Memory B cell (primary cell): ENCODE measurements around the gene FZD4.
"Not testable (repeated sequence)": the region's sequence is repeated elsewhere in the genome, so short reads cannot be mapped to it uniquely, and the experiment has no call there.

Experiments
- ATAC-seq: fragments of 150-1000 bp; cut with Tn5 transposase; 2 replicates; pipeline ENCODE4 v1.10.0; 2021; ENCODE audit warnings: low read depth, mild to moderate bottlenecking, moderate library complexity
- DNase-seq, 2 donors: peaks; one replicate each; pipeline ENCODE4 v3.0.0; 2022; ENCODE audit warnings: low spot score in 2 of 2
- H3K27ac Mint-ChIP-seq: one replicate; pipeline ENCODE4 v1.8.0; 2022; ENCODE audit warnings: mild to moderate bottlenecking, moderate library complexity, mixed read lengths
- H3K27me3 Mint-ChIP-seq: one replicate; pipeline ENCODE4 v1.8.0; 2022; ENCODE audit warnings: mixed read lengths
- H3K36me3 Mint-ChIP-seq: one replicate; pipeline ENCODE4 v1.8.0; 2022; ENCODE audit warnings: mild to moderate bottlenecking, mixed read lengths
- H3K4me1 Mint-ChIP-seq: one replicate; pipeline ENCODE4 v1.8.0; 2022; ENCODE audit warnings: mixed read lengths
- H3K4me3 Mint-ChIP-seq: one replicate; pipeline ENCODE4 v1.8.0; 2022; ENCODE audit warnings: mild to moderate bottlenecking, moderate library complexity, mixed read lengths
- H3K9me3 Mint-ChIP-seq: one replicate; pipeline ENCODE4 v1.8.0; 2022; ENCODE audit warnings: mixed read lengths

Gene FZD4

GRCh38 chr11:86952221-86952875, 2.8 kb downstream of the FZD4 start:
- Mint-ChIP-seq H3K4me1 (peaks cover 13% of the 10 kb centered on the region), H3K9me3 (no peaks in the 10 kb centered on the region), H3K27me3 (peaks cover 17% of the 10 kb centered on the region)

GRCh38 chr11:86951706-86952105, 3.5 kb downstream of the FZD4 start:
- H3K27me3 Mint-ChIP-seq = peaks cover 17% of the 10 kb centered on the region
- no peak for ATAC-seq
- DNase-seq = no peak
- H3K9me3 Mint-ChIP-seq = no peaks in the 10 kb centered on the region
- no peaks in the 10 kb centered on the region for H3K36me3 Mint-ChIP-seq
- peaks cover 13% of the 10 kb centered on the region for H3K4me1 Mint-ChIP-seq
- H3K4me3 Mint-ChIP-seq = no peak overlapping the region
- H3K27ac Mint-ChIP-seq = no peak overlapping the region

More at GRCh38 chr11:86952221-86952875, 2.8 kb downstream of the FZD4 start:
- ATAC-seq = no peak
- no peaks in the 10 kb centered on the region for H3K36me3 Mint-ChIP-seq
- H3K27ac Mint-ChIP-seq = no peak overlapping the region
- H3K4me3 Mint-ChIP-seq = no peak overlapping the region
- DNase-seq = no peak

- Mint-ChIP-seq H3K36me3 (no peaks in the 10 kb centered on the region), H3K27ac (no peak overlapping the region), H3K4me1 (peaks cover 7% of the 10 kb centered on the region), H3K4me3 (no peak overlapping the region), H3K9me3 (no peaks in the 10 kb centered on the region), H3K27me3 (peaks cover 15% of the 10 kb centered on the region)
- ATAC-seq (no peak), DNase-seq (no peak)
Observed at GRCh38 chr11:86950661-86950995, 4.6 kb downstream of the FZD4 start.

- no peak for DNase-seq
- Mint-ChIP-seq H3K4me1 (peaks cover 5% of the 10 kb centered on the region), H3K27me3 (peaks cover 13% of the 10 kb centered on the region)
Observed at GRCh38 chr11:86949995-86950660, 5.1 kb downstream of the FZD4 start.

GRCh38 chr11:86948733-86949132, 6.5 kb downstream of the FZD4 start:
- Mint-ChIP-seq H3K4me3 (no peak overlapping the region), H3K27ac (no peak overlapping the region), H3K36me3 (no peaks in the 10 kb centered on the region), H3K4me1 (no peaks in the 10 kb centered on the region), H3K9me3 (no peaks in the 10 kb centered on the region), H3K27me3 (peaks cover 8% of the 10 kb centered on the region)
- ATAC-seq (no peak), DNase-seq (no peak)

More at GRCh38 chr11:86949995-86950660, 5.1 kb downstream of the FZD4 start:
- Mint-ChIP-seq H3K27ac (no peak overlapping the region), H3K4me3 (no peak overlapping the region), H3K36me3 (no peaks in the 10 kb centered on the region), H3K9me3 (no peaks in the 10 kb centered on the region)
- ATAC-seq = no peak

- Mint-ChIP-seq H3K4me1 (no peaks in the 10 kb centered on the region), H3K27ac (no peak overlapping the region), H3K4me3 (no peak overlapping the region), H3K36me3 (no peaks in the 10 kb centered on the region), H3K27me3 (peaks cover 8% of the 10 kb centered on the region), H3K9me3 (no peaks in the 10 kb centered on the region)
- DNase-seq (no peak), ATAC-seq (no peak)
Observed at GRCh38 chr11:86947541-86947940, 7.7 kb downstream of the FZD4 start.

- H3K4me3 Mint-ChIP-seq, ATAC-seq, H3K4me1 Mint-ChIP-seq, H3K36me3 Mint-ChIP-seq, DNase-seq, H3K9me3 Mint-ChIP-seq, H3K27ac Mint-ChIP-seq, H3K27me3 Mint-ChIP-seq: not testable (repeated sequence)
Observed at GRCh38 chr11:86943505-86943904, 11.7 kb downstream of the FZD4 start.

- no peaks in the 10 kb centered on the region for H3K9me3 Mint-ChIP-seq
- peaks cover 10% of the 10 kb centered on the region for H3K27me3 Mint-ChIP-seq
- no peak overlapping the region for H3K4me3 Mint-ChIP-seq
- peaks cover 3% of the 10 kb centered on the region for H3K4me1 Mint-ChIP-seq
- no peak for ATAC-seq
- H3K36me3 Mint-ChIP-seq = no peaks in the 10 kb centered on the region
- DNase-seq = no peak
- no peak overlapping the region for H3K27ac Mint-ChIP-seq
Observed at GRCh38 chr11:86941871-86942599, 13.2 kb downstream of the FZD4 start.

- Mint-ChIP-seq H3K27me3 (peaks cover 9% of the 10 kb centered on the region), H3K4me3 (no peak overlapping the region), H3K4me1 (peaks cover 3% of the 10 kb centered on the region), H3K9me3 (no peaks in the 10 kb centered on the region), H3K27ac (no peak overlapping the region), H3K36me3 (no peaks in the 10 kb centered on the region)
- no peak for DNase-seq
- no peak for ATAC-seq
Observed at GRCh38 chr11:86941077-86941870, 13.9 kb downstream of the FZD4 start.

GRCh38 chr11:86940122-86940777, 14.9 kb downstream of the FZD4 start:
- H3K4me1 Mint-ChIP-seq = peaks cover 3% of the 10 kb centered on the region
- H3K4me3 Mint-ChIP-seq = no peak overlapping the region
- no peak for ATAC-seq
- no peaks in the 10 kb centered on the region for H3K9me3 Mint-ChIP-seq
- no peak for DNase-seq
- peaks cover 7% of the 10 kb centered on the region for H3K27me3 Mint-ChIP-seq
- no peak overlapping the region for H3K27ac Mint-ChIP-seq
- H3K36me3 Mint-ChIP-seq = no peaks in the 10 kb centered on the region

- Mint-ChIP-seq H3K9me3 (no peaks in the 10 kb centered on the region), H3K4me1 (peaks cover 3% of the 10 kb centered on the region), H3K27me3 (peaks cover 7% of the 10 kb centered on the region), H3K4me3 (no peak overlapping the region), H3K36me3 (no peaks in the 10 kb centered on the region), H3K27ac (no peak overlapping the region)
- ATAC-seq (peak; percentile 27), DNase-seq (peak in 1 of 2 donors; percentile 26)
Observed at GRCh38 chr11:86938900-86939880, 16.0 kb downstream of the FZD4 start.

GRCh38 chr11:86938203-86938899, 16.8 kb downstream of the FZD4 start:
- Mint-ChIP-seq H3K4me1 (peaks cover 3% of the 10 kb centered on the region), H3K9me3 (no peaks in the 10 kb centered on the region), H3K4me3 (no peak overlapping the region), H3K36me3 (no peaks in the 10 kb centered on the region), H3K27me3 (peaks cover 7% of the 10 kb centered on the region), H3K27ac (no peak overlapping the region)
- no peak for ATAC-seq
- no peak for DNase-seq
